HepG2 (cell line): Measurements from ENCODE around the gene TRMT1. TPM values are rescaled to one million over a fixed set of nuclear protein-coding genes. Genes with fewer than 3 reads are reported as not detected.

Experiments used
- AGO1 ChIP-seq: fragments of 200-400 bp; formaldehyde crosslinking; IDR thresholded peaks from 2 replicates; pipeline ENCODE4 v1.6.1; 2017; ENCODE audit warnings: mild to moderate bottlenecking, low read depth, low read length, moderate library complexity; ENCODE audit not compliant: poor library complexity, severe bottlenecking
- BCL6 ChIP-seq: IDR thresholded peaks from 2 replicates; pipeline ENCODE4 v1.6.1; 2016; ENCODE audit warnings: missing genetic modification reagents, missing compliant biosample characterization
- GATA4 ChIP-seq: sonication (generic); IDR thresholded peaks from 2 replicates; pipeline ENCODE4 v1.6.1; 2016; ENCODE audit warnings: antibody characterized with exemption, low read depth, borderline replicate concordance
- HNRNPK ChIP-seq: fragments of 200-400 bp; formaldehyde crosslinking; IDR thresholded peaks from 2 replicates; pipeline ENCODE4 v1.6.1; 2018; ENCODE audit warnings: low read length, low read depth, moderate library complexity, mild to moderate bottlenecking; ENCODE audit not compliant: poor library complexity, severe bottlenecking
- MEIS2 ChIP-seq: sonication (generic); formaldehyde crosslinking; IDR thresholded peaks from 2 replicates; pipeline ENCODE4 v1.9.0; 2021; ENCODE audit warnings: mild to moderate bottlenecking, missing genetic modification reagents
- NAIF1 ChIP-seq: sonication (generic); formaldehyde crosslinking; IDR thresholded peaks from 2 replicates; pipeline ENCODE4 v1.5.0; 2020; ENCODE audit warnings: mild to moderate bottlenecking, missing genetic modification reagents, borderline replicate concordance
- TBP ChIP-seq: sonication (generic); formaldehyde crosslinking; IDR thresholded peaks from 2 replicates; pipeline ENCODE4 v1.5.0; 2020; ENCODE audit warnings: missing genetic modification reagents
- TOPORS ChIP-seq: sonication (generic); formaldehyde crosslinking; IDR thresholded peaks from 2 replicates; pipeline ENCODE4 v1.8.0; 2023; ENCODE audit warnings: mild to moderate bottlenecking, missing genetic modification reagents
- ZNF232 ChIP-seq: sonication (generic); formaldehyde crosslinking; IDR thresholded peaks from 2 replicates; pipeline ENCODE4 v1.4.0; 2020; ENCODE audit warnings: missing genetic modification reagents, borderline replicate concordance
- ZNF547 ChIP-seq: sonication (generic); formaldehyde crosslinking; IDR thresholded peaks from 2 replicates; pipeline ENCODE4 v1.5.1; 2020; ENCODE audit warnings: mild to moderate bottlenecking, missing genetic modification reagents
- ZNF772 ChIP-seq: sonication (generic); formaldehyde crosslinking; IDR thresholded peaks from 2 replicates; pipeline ENCODE4 v1.5.0; 2020; ENCODE audit warnings: mild to moderate bottlenecking, missing genetic modification reagents
- ZNF777 ChIP-seq: sonication (generic); formaldehyde crosslinking; IDR thresholded peaks from 2 replicates; pipeline ENCODE4 v1.4.0; 2020; ENCODE audit warnings: missing genetic modification reagents
- polyA plus RNA-seq, 8 experiments: library from polyadenylated mRNA; depleted of rRNA in 3 of 8; stranded (reverse) in 7 of 8; unstranded in 1 of 8; fragments of >200 nt; fragmentation: Illumina TruSeq in 4 of 8; extraction: Trizol in 4 of 8; gene quantifications; 2 replicates each; pipeline versions ENCODE4 v1.2.1 to v1.2.3, GENCODE V29; 2011 to 2016; ENCODE audit warnings: low read depth in 4 of 8, missing spikeins in 1 of 8, mixed read lengths in 1 of 8; ENCODE audit not compliant: insufficient read depth in 1 of 8
- total RNA-seq, 5 experiments: library from RNA; depleted of rRNA; stranded (reverse); fragments of >200 nt; fragmentation: Illumina TruSeq; extraction: Trizol; gene quantifications; 2 replicates each; pipeline ENCODE4 v1.2.3, GENCODE V29; 2016; ENCODE audit warnings: low read depth in 1 of 5
- TF ChIP-seq, protein P1 (sequence below): sonication (generic); formaldehyde crosslinking; IDR thresholded peaks from 2 replicates; pipeline ENCODE4 v1.4.0; 2020; ENCODE audit warnings: missing genetic modification reagents
- TF ChIP-seq, protein P2 (sequence below): sonication (generic); formaldehyde crosslinking; IDR thresholded peaks from 2 replicates; pipeline ENCODE4 v1.4.0; 2020; ENCODE audit warnings: missing genetic modification reagents, borderline replicate concordance
- TF ChIP-seq, protein P3 (sequence below): IDR thresholded peaks from 2 replicates; pipeline ENCODE4 v1.6.1; 2016; ENCODE audit warnings: missing compliant biosample characterization, missing genetic modification reagents, borderline replicate concordance
- TF ChIP-seq, protein P4 (sequence below): sonication (generic); formaldehyde crosslinking; IDR thresholded peaks from 2 replicates; pipeline ENCODE4 v1.8.1; 2022; ENCODE audit warnings: low read depth, mild to moderate bottlenecking, missing genetic modification reagents
- TF ChIP-seq, protein P5 (sequence below): sonication (generic); formaldehyde crosslinking; IDR thresholded peaks from 2 replicates; pipeline ENCODE4 v1.5.0; 2020; ENCODE audit warnings: missing genetic modification reagents, mild to moderate bottlenecking, borderline replicate concordance

The TRMT1 gene
- total and polyA plus RNA-seq, 2 of the 13 experiments (the other 11 are each of a cell fraction or from before 2014, with no cell fraction given), result 35.5 to 44.1 TPM

DNA sequence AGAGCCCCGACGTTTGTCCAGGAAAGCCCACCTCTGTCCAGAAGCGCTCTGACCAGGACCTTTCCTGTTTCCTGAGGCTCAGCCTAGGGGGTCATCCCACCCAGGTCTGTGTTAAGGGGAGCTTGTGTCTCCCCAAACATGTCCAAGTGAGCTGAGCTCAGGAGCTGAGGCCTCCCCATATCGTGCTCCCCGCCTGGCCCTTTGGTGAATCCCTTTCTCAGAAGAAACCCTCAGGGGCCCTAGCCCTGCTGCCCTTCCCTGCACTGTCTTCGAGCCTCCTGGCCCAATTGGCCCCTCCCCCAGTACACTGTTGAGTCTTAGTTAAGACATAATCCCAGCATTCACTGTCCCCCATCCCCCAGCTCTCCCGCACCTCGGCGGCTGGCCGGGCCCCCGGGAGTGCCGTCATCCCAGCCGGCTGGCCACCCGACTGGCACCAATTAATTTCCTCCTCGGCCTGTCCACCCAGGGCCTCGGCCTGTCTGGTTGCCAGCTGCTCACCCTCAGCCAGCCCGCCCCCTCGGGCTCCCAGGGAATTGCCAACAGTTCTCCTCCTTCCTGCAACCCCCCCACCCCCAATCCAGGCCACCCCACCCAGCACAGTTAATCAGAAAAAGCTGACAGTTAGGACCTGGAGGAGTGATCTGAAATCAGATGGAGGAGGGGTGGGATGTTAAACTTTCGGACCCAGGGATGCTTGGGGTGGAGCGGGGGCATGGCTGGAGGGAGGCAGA is 47.2 kb upstream of the TRMT1 start (continued):
- TF ChIP-seq, protein P1, sequence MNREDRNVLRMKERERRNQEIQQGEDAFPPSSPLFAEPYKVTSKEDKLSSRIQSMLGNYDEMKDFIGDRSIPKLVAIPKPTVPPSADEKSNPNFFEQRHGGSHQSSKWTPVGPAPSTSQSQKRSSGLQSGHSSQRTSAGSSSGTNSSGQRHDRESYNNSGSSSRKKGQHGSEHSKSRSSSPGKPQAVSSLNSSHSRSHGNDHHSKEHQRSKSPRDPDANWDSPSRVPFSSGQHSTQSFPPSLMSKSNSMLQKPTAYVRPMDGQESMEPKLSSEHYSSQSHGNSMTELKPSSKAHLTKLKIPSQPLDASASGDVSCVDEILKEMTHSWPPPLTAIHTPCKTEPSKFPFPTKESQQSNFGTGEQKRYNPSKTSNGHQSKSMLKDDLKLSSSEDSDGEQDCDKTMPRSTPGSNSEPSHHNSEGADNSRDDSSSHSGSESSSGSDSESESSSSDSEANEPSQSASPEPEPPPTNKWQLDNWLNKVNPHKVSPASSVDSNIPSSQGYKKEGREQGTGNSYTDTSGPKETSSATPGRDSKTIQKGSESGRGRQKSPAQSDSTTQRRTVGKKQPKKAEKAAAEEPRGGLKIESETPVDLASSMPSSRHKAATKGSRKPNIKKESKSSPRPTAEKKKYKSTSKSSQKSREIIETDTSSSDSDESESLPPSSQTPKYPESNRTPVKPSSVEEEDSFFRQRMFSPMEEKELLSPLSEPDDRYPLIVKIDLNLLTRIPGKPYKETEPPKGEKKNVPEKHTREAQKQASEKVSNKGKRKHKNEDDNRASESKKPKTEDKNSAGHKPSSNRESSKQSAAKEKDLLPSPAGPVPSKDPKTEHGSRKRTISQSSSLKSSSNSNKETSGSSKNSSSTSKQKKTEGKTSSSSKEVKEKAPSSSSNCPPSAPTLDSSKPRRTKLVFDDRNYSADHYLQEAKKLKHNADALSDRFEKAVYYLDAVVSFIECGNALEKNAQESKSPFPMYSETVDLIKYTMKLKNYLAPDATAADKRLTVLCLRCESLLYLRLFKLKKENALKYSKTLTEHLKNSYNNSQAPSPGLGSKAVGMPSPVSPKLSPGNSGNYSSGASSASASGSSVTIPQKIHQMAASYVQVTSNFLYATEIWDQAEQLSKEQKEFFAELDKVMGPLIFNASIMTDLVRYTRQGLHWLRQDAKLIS, result no peak
- TF ChIP-seq ZNF547 (CRISPR knock-in tag) (no peak; the same call in 1 of the 2 replicates), AGO1 (no peak), GATA4 (0 out of 2 replicates have a peak, but pooled peaks have one; percentile 18), ZNF232 (no peak), TBP (CRISPR knock-in tag) (no peak), HNRNPK (peak; percentile 39), NAIF1 (no peak), MEIS2 (CRISPR knock-in tag) (no peak), ZNF777 (CRISPR knock-in tag) (peak; percentile 50; the same call in 1 of the 2 replicates), TOPORS (CRISPR knock-in tag) (no peak), BCL6 (0 out of 2 replicates have a peak, but pooled peaks have one; percentile 14), ZNF772 (no peak)
- TF ChIP-seq, protein P2, sequence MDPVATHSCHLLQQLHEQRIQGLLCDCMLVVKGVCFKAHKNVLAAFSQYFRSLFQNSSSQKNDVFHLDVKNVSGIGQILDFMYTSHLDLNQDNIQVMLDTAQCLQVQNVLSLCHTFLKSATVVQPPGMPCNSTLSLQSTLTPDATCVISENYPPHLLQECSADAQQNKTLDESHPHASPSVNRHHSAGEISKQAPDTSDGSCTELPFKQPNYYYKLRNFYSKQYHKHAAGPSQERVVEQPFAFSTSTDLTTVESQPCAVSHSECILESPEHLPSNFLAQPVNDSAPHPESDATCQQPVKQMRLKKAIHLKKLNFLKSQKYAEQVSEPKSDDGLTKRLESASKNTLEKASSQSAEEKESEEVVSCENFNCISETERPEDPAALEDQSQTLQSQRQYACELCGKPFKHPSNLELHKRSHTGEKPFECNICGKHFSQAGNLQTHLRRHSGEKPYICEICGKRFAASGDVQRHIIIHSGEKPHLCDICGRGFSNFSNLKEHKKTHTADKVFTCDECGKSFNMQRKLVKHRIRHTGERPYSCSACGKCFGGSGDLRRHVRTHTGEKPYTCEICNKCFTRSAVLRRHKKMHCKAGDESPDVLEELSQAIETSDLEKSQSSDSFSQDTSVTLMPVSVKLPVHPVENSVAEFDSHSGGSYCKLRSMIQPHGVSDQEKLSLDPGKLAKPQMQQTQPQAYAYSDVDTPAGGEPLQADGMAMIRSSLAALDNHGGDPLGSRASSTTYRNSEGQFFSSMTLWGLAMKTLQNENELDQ (CRISPR knock-in tag), result no peak
- TF ChIP-seq, protein P3, sequence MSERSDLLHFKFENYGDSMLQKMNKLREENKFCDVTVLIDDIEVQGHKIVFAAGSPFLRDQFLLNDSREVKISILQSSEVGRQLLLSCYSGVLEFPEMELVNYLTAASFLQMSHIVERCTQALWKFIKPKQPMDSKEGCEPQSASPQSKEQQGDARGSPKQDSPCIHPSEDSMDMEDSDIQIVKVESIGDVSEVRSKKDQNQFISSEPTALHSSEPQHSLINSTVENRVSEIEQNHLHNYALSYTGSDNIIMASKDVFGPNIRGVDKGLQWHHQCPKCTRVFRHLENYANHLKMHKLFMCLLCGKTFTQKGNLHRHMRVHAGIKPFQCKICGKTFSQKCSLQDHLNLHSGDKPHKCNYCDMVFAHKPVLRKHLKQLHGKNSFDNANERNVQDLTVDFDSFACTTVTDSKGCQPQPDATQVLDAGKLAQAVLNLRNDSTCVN, result 0 out of 2 replicates have a peak, but pooled peaks have one; percentile 20
- TF ChIP-seq, protein P4, sequence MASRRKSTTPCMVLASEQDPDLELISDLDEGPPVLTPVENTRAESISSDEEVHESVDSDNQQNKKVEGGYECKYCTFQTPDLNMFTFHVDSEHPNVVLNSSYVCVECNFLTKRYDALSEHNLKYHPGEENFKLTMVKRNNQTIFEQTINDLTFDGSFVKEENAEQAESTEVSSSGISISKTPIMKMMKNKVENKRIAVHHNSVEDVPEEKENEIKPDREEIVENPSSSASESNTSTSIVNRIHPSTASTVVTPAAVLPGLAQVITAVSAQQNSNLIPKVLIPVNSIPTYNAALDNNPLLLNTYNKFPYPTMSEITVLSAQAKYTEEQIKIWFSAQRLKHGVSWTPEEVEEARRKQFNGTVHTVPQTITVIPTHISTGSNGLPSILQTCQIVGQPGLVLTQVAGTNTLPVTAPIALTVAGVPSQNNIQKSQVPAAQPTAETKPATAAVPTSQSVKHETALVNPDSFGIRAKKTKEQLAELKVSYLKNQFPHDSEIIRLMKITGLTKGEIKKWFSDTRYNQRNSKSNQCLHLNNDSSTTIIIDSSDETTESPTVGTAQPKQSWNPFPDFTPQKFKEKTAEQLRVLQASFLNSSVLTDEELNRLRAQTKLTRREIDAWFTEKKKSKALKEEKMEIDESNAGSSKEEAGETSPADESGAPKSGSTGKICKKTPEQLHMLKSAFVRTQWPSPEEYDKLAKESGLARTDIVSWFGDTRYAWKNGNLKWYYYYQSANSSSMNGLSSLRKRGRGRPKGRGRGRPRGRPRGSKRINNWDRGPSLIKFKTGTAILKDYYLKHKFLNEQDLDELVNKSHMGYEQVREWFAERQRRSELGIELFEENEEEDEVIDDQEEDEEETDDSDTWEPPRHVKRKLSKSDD (CRISPR knock-in tag), result no peak
- TF ChIP-seq, protein P5, sequence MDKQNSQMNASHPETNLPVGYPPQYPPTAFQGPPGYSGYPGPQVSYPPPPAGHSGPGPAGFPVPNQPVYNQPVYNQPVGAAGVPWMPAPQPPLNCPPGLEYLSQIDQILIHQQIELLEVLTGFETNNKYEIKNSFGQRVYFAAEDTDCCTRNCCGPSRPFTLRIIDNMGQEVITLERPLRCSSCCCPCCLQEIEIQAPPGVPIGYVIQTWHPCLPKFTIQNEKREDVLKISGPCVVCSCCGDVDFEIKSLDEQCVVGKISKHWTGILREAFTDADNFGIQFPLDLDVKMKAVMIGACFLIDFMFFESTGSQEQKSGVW (CRISPR knock-in tag), result no peak
